ES-I3 (cell line): Measurements from ENCODE around the gene OTOL1.
"Not testable (repeated sequence)": the region's sequence is repeated elsewhere in the genome, so short reads cannot be mapped to it uniquely, and the experiment has no call there.

Experiments
- H3K36me3 ChIP-seq: 2 replicates; pipeline ENCODE4 v1.6.1; 2013; ENCODE audit warnings: mild to moderate bottlenecking, low read length, control low read depth, moderate library complexity; ENCODE audit not compliant: insufficient read depth
- H3K4me1 ChIP-seq: 2 replicates; pipeline ENCODE4 v1.6.1; 2013; ENCODE audit warnings: mild to moderate bottlenecking, control low read depth, low read length; ENCODE audit not compliant: insufficient read depth
- H3K9ac ChIP-seq: 2 replicates; pipeline ENCODE4 v1.6.1; 2013; ENCODE audit warnings: low read depth, mild to moderate bottlenecking, low read length, moderate library complexity
- H3K9me3 ChIP-seq: 2 replicates; pipeline ENCODE4 v1.6.1; 2013; ENCODE audit warnings: mild to moderate bottlenecking, low read length, moderate library complexity; ENCODE audit not compliant: control insufficient read depth, insufficient read depth

Gene OTOL1

GRCh38 chr3:161496508-161496907 is at the start of gene OTOL1:
OTOL1 (plus strand) TSS chr3:161496808; CDS start chr3:161496808, 0 bp downstream.
- peaks cover 6% of the 10 kb centered on the region; the same call in 1 of the 2 replicates for H3K4me1 ChIP-seq
- no peak within 1 kb of the TSS for H3K9ac ChIP-seq
- no peaks in the 10 kb centered on the region for H3K36me3 ChIP-seq
- no peaks in the 10 kb centered on the region for H3K9me3 ChIP-seq

GRCh38 chr3:161449785-161450184 is 46.8 kb upstream of the OTOL1 start:
- H3K36me3 ChIP-seq: no peaks in the 10 kb centered on the region
- no peaks in the 10 kb centered on the region for H3K4me1 ChIP-seq
- H3K9ac ChIP-seq: no peak overlapping the region
- no peaks in the 10 kb centered on the region for H3K9me3 ChIP-seq

GRCh38 chr3:161452179-161452578 is 44.4 kb upstream of the OTOL1 start:
- Histone ChIP-seq H3K9me3 (no peaks in the 10 kb centered on the region), H3K4me1 (no peaks in the 10 kb centered on the region), H3K36me3 (no peaks in the 10 kb centered on the region), H3K9ac (no peak overlapping the region)

- Histone ChIP-seq H3K36me3 (no peaks in the 10 kb centered on the region), H3K9ac (no peak overlapping the region), H3K4me1 (no peaks in the 10 kb centered on the region), H3K9me3 (no peaks in the 10 kb centered on the region)
Measured at GRCh38 chr3:161454615-161455014, 42.0 kb upstream of the OTOL1 start.

GRCh38 chr3:161455962-161456361 is 40.6 kb upstream of the OTOL1 start:
- Histone ChIP-seq H3K9ac (no peak overlapping the region), H3K4me1 (no peaks in the 10 kb centered on the region), H3K36me3 (no peaks in the 10 kb centered on the region), H3K9me3 (no peaks in the 10 kb centered on the region)

GRCh38 chr3:161462138-161462537 is 34.5 kb upstream of the OTOL1 start:
- no peak overlapping the region for H3K9ac ChIP-seq
- no peaks in the 10 kb centered on the region for H3K4me1 ChIP-seq
- H3K36me3 ChIP-seq: no peaks in the 10 kb centered on the region
- H3K9me3 ChIP-seq: no peaks in the 10 kb centered on the region; the same call in 1 of the 2 replicates

- Histone ChIP-seq H3K4me1 (no peaks in the 10 kb centered on the region), H3K9me3 (no peaks in the 10 kb centered on the region), H3K9ac (no peak overlapping the region), H3K36me3 (no peaks in the 10 kb centered on the region)
Measured at GRCh38 chr3:161471211-161471610, 25.4 kb upstream of the OTOL1 start.

- no peak overlapping the region for H3K9ac ChIP-seq
- no peaks in the 10 kb centered on the region for H3K4me1 ChIP-seq
- no peaks in the 10 kb centered on the region for H3K36me3 ChIP-seq
- no peaks in the 10 kb centered on the region for H3K9me3 ChIP-seq
Measured at GRCh38 chr3:161474139-161474538, 22.5 kb upstream of the OTOL1 start.

GRCh38 chr3:161474741-161475140 is 21.9 kb upstream of the OTOL1 start:
- no peaks in the 10 kb centered on the region for H3K36me3 ChIP-seq
- H3K4me1 ChIP-seq: no peaks in the 10 kb centered on the region
- H3K9ac ChIP-seq: no peak overlapping the region
- no peaks in the 10 kb centered on the region for H3K9me3 ChIP-seq

GRCh38 chr3:161475206-161475605 is 21.4 kb upstream of the OTOL1 start:
- H3K9ac ChIP-seq: no peak overlapping the region
- H3K4me1 ChIP-seq: no peaks in the 10 kb centered on the region
- no peaks in the 10 kb centered on the region for H3K36me3 ChIP-seq
- H3K9me3 ChIP-seq: no peaks in the 10 kb centered on the region

- Histone ChIP-seq H3K4me1 (no peaks in the 10 kb centered on the region), H3K36me3 (no peaks in the 10 kb centered on the region), H3K9ac (no peak overlapping the region), H3K9me3 (no peaks in the 10 kb centered on the region)
Measured at GRCh38 chr3:161475905-161476304, 20.7 kb upstream of the OTOL1 start.

- no peaks in the 10 kb centered on the region for H3K36me3 ChIP-seq
- H3K4me1 ChIP-seq: no peaks in the 10 kb centered on the region
- no peak overlapping the region for H3K9ac ChIP-seq
Measured at GRCh38 chr3:161484226-161484625, 12.4 kb upstream of the OTOL1 start.

GRCh38 chr3:161488284-161488683 is 8.3 kb upstream of the OTOL1 start:
- not testable (repeated sequence) for H3K4me1 ChIP-seq, H3K36me3 ChIP-seq, H3K9ac ChIP-seq, H3K9me3 ChIP-seq

More at GRCh38 chr3:161484226-161484625, 12.4 kb upstream of the OTOL1 start:
- no peaks in the 10 kb centered on the region for H3K9me3 ChIP-seq

GRCh38 chr3:161489395-161489794 is 7.2 kb upstream of the OTOL1 start:
- Histone ChIP-seq H3K9ac (no peak overlapping the region), H3K4me1 (no peaks in the 10 kb centered on the region), H3K36me3 (no peaks in the 10 kb centered on the region), H3K9me3 (no peaks in the 10 kb centered on the region)

GRCh38 chr3:161490845-161491244 is 5.8 kb upstream of the OTOL1 start:
- not testable (repeated sequence) for H3K9me3 ChIP-seq, H3K9ac ChIP-seq, H3K36me3 ChIP-seq, H3K4me1 ChIP-seq
